Measurements from ENCODE around the gene SP3.

Gene SP3

DNA sequence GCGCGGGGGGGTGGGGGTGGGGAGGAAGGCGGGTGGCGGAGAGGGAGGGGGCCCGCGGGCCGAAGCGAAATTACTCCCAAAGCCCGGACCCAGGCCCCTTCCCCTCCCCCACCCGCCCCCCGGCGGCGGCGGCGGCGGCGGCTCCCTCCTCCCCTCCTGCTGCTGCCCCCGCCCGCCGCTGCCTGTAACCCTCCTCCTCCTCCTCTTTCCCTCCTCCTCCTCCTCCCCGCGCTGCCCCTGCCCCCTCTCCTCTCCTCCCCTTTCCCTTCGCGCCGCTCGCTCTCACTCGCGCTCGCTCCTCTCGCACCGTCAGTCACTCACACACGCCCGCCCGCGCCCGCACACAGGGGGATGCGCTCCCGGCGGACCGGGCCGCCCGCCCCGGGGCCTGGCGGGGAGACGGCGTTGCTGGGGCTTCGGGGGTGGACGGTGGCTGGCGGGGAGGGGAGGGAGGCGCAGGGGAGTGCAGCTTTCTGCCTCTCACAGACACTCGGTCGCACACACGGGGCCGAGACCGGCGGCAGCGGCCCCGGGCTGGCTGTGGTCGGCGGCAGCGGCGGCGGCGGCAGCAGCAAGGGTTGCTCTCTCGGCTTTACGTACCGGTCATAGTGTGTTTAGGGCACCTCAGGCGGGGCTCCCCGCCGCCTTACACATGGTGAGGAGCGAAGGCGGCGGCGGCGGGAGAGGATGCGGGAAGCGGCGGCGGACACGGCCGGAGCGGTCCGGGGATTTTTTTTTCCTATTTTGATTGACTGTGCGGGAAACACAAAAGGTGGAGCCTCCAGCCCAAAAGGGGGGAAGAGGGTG is 405 bp downstream of the SP3 start:
- DNase-seq, result peak; percentile 90

DNA sequence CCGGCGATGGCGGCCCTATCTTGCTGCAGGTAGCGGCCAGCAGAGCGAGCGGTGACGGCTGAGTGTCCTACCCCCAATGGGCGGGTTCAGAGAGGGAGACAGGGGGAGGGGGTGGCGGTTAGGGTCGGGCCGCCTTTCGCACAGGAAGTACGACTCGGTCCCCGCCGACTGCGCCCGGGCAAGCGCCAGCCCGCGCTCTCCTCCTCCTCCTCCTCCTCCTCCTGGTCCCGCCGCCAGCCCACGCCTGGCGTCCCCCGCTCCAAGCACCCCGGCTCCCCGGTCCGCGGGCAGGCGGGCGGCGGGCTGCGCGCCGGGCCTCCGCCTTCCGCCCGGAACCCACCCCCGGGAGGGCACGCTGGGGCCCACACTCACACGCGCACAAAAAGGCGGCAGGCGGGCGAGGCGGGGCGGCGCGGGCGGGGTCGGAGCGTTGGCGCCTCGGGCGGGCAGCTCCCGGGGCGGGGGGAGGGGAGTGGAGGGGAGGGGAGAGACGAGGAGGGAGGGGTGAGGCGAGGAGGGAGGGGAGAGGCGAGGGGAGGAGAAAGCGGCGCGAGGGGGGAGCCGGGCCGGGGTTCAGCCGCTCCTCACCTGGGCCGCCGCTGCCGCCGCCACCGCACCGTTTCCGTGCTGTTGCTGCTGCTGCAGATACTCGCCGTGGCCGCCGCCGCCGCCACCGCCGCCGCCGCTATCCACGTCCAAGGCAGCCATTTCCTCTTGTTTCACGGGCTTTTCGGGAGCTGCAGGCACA is 1.2 kb downstream of the SP3 start:
- DNase-seq, result peak; percentile 95

DNA sequence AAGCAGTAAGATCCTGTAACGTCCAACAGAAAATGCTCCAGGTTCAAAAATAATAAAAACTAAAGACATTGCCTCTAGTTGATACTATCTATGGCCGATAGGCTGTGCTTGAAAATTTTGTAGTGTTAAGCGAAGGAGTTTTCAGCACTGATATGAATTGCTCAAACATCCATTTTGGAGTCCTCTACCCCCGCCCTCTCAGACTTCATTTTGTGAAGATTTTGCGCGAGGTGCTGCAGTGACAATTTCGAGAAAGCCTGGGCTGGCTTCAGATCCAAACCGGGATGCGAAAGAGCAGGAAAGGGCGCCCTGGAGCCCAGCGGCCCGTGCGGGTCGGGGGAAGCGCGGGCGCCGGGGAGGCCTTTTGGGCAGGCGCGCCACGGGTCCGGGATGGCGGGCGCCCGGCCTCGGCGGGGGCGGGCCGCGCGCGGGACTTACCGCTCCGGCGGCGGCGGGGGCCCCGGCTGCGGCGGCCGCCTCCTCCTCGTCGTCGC is 1.8 kb downstream of the SP3 start:
- peak; percentile 63 for DNase-seq

DNA sequence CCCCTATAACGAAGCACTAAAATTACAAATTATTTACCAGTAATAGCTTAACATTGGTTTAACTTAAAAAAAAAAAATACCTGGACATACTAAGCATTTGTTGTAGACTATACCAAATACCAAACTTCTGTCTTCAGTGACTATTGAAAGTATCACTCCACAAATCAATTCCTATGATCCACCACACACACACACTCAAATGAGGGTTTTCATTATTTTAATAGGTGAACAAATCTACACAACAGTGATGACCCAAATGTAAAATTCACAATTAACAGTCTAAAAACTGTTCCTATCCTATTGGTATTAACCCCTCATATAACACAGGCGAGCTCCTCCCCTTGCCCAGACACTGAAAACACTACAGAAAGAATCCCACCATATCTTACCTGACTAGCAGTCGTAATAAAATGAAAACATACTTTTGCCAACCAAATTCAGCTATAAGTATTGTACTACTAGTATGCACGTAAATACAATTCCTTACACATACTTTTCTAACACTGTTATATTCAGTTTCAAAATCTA is 2.5 kb downstream of the SP3 start:
- no peak for DNase-seq

DNA sequence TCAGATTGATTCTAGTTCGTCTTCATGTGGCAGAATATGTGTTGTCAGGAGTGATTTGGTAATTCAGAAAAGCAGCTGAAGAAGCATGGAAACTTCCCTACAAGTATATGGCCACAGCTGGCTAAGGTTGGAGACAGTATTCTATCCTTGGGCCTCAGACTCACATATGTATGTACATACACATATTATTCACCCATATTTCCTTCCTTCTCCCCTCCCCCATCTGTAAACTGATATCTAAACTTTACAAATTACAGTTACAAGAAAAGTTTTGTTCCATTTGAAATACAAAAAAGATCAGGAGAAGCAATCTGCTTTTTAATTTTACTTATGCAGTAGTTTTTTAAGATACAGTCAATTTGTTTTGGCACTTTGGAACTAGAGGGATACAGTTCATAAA is 3.1 kb downstream of the SP3 start:
- no peak for DNase-seq

DNA sequence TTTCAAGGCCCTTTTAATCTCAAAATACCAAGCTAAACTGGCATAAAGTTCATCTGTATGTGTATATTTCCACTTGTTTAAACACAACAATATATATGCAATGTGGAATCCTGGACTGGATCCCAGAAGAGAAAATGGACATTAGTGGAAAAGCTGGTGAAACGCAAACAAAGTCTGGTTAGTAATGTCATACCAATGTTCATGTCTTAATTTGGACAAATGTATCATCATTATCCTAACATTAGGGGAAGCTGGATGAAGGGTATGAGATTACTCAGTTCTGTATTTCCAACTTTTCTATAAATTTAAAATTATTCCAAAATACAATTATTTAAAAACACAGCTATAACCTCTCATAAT is 3.8 kb downstream of the SP3 start:
- DNase-seq, result no peak

DNA sequence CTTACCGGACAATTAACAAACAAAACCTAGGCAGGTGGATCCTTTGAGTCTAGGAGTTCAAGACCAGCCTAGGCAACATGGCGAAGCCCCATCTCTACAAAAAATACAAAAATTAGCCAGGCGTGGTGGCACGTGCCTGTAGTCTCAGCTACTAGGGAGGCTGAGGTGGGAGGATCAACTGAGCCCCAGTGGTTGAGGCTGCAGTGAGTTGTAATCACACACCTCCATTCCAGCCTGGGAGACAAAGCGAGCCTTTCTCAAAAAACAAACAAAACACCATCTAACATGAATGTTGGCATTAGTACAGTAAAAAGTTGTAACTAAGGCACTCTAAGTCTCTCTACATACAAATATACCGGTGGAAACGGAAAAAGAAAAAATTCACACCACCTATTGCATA is 5.3 kb downstream of the SP3 start:
- DNase-seq, result no peak

DNA sequence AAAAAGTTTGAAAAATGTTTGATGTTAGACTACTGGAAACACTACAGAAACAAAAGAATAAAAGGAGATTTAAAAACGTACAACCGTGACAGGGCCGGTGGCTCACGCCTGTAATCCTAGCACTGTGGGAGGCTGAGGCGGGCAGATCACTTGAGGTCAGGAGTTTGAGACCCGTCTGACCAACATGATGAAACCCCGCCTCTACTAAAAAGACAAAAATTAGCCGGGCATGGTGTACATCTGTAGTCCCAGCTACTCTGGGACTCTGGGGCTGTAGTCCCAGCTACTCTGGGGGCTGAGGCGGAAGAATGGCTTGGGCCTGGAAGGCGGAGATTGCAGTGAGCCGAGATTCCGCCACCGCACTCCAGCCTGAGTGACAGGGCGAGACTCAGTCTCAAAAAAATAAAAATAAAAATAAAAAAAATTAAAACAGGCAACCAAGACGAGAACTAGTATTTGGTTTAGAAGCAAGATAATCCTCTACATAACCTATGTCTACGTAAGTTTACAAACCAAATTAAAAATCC is 5.8 kb downstream of the SP3 start:
- no peak for DNase-seq

DNA sequence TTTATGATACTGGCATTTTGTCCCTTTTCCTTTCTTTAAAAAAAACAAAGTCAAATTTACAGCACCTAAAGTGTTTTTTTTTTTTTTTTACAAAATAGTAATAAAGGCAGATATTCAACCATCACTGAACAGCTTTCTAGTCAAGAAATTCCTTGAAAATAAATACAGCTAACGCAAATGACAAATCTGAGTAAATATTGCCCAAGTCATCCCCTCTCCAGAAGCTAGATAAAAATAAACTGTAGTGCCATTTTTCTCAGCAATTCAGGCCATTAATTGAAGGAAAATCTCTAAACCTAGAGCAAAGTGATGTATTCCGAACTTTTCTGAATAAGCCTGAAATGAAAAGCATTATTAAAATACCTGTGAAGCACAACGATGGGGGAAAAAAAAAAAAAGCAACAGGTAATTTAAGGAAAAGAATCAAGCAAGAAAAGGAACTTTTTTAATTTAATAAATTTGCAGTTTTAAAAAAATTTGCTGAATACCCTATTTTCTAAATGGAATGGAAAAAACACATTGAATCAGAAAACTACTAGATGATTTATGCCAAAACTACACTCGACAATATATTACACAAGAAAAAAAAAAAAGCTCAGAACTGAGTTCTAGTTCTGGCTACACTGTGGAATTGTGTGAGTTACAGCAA is 6.9 kb downstream of the SP3 start:
- DNase-seq, result no peak

DNA sequence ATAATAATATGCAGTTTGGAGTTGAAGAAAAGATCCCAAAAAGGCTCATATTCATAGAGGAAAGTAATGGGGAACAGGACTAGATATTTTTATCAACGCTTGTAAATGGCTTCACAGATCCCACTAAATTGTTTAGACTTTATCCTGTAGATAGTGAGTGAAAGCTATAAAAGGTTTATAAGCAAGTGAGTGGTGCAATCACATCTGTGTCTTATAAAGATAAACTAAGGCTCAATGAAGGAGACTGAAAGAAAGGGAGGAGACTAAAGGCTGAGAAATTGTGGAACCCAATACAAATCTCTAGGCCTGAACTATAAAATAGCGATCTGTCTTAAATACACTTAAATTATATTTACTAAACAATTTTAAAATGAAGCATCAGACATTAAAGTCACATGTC is 7.7 kb downstream of the SP3 start:
- no peak for DNase-seq

DNA sequence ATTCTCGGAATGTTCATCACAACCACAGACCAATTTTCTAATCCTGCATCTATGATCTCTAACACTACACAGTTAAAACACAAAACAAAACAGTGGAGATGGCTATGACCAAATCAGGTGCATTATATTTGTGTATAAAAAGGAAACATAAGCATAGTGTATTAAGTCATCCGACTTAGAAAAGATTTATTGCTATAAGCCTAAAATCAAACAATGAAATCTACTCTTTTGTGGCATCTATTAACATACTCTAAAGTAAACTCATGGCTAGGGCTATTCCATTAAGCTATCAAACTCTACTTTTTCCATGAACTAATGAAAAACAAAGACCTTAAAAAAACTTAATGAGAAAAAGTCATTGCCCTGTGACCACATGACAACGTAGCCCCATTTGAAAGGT is 8.7 kb downstream of the SP3 start:
- DNase-seq, result no peak

DNA sequence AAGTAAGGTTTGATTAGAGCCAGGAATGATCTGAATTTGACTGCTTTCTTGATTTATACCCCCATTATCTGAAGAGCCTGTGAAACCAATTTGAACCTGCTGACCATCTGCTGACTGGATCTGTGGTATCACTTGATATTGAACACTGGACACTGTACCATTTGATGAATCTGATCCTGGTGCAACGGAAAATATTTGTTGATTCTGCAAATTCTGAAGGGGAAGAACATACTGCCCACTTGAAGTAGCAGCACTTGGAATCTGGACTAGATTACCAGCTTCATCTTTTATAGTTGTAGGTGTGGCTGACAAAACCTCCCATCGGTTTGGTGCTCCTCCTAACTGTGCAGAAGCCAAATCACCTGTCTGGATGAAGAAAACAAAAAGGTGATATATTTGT is 9.3 kb downstream of the SP3 start:
- DNase-seq, result no peak

DNA sequence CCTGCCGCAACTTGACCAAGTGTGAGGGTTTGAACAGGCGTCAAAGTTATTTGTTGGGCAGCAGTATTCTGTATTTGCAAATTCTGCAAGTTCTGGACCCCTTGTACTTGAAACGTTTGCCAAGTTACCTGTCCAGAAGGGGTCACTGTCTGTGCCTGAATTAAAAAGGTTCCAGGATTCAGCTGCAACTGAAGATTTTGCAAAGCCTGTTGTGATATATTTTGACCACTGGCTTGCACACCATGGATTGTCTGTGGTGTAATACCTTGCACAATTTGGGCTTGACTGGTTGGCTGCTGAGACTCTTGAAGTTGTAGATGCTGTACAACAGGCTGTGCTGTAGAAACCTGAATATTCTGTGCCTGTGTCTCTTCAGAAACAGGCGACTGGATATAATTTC is 10.2 kb downstream of the SP3 start:
- DNase-seq, result no peak

DNA sequence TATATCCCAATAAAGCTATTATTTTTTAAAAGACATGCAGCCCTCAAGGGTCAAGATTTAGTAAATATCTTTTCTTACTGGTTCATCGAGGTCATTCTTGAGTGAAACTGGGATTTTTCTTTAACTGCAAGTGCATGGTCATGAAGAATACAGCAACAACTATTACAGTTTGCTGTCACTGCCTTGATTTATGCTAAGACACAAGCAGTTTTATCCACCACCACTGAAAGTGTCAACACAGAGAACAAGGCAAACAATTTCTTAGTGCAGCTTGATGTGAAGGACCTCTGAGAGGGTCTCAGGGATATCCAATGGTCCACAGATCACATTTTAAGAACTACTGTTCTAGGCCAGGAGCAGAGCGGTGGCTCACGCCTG is 12.1 kb downstream of the SP3 start:
- DNase-seq, result no peak

DNA sequence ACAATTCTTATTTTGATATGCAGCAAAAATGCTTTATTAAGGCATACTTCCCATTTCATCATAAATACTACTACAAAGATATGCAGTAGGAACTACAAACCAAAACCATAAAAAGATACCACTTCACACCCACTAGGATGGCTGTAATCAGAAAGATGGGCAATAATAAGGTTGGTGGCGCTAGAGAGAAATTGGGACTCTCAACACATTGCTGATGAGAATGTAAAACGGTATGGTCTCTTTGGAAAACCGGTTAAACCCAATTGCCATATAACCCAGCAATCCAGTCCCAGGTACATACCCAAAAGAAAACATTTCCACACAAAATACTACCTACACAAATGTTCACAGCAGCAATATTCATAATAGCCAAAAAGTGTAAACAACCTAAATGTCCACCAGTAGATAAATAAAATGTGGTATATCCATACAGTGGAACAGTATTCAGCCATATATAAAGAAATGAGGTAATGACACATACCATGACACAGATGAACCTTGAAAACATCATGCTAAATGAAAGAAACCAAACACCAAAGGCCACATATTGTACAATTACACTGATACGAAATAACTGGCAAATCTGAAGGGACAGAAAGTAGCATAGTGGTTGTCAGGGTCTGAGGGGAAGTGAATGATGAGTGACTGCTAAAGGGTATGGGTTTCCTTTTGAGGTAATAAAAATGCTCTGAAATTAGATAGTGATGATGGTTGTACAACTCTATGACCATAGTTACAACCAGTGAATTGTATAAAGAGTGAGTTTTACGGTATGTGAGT is 12.7 kb downstream of the SP3 start:
- DNase-seq, result no peak

DNA sequence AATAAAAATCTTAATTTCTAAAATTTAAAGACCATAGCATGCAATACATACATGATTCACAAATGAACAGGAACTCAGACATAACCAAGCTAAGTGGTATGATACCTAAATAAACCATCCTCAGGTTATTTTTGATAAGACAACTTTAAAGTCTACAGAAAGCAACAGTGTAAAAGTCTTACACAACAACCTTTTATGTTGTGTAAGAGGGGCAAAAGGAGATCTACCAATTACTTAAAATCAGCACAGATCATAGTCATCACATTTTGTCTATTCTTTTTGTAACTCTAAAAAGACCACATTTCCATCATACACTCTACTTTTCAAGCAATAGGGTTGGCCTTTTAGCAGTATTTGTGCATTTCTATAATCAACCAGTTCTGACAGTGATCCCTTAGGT is 16.3 kb downstream of the SP3 start:
- no peak for DNase-seq

DNA sequence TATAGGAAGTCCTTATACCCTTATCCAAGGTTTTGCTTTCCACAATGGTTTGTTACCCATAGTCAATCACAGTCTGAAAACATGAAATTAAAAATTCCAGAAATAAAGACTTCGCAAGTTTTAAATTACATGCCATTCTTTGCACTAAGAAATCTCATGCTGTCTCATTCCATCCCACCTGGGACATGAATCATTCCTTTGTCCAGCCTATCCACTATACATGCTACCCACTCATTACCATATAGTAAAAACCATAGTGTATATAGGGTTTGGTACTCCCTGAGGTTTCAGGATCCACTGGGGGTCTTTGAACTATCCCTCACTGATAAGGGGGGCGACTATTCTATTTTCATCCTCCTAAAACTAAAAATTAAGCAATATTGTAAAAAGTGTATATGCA is 17.0 kb downstream of the SP3 start:
- DNase-seq, result no peak

DNA sequence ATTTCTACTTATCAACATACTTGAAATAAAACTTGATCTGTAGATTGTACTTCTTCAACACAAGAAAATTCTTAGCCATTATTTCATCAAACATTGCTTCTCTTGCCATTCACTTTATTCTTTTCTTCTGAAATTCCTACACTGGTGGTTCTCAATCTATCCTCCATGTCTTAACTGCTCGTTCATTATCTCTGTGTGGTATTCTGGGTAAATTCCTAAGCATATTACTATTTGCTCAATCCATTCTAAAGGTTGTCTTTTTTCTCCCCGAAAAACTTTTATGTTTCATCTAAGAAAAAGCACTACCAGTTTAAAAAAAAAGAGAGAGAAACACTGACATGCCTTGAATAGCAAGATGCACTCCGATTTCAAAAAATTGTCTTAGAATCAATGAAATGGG is 18.0 kb downstream of the SP3 start:
- no peak for DNase-seq

DNA sequence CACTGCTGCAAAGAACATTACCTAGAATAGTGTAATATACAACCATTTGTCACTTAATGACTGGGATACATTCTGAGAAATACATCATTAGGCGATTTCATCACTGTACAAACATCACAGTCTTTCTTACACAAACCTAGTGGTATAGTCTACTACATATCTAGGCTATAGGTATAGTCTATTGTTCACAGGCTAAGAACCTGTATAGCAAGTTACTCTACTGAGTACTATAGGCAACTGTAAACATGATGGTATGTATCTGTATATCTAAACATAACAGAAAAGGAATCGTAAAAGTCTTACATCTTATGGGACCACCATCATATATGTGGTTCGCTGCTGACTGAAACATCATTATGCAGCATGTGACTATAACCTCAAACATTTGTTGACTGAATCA is 21.4 kb downstream of the SP3 start:
- DNase-seq, result no peak

DNA sequence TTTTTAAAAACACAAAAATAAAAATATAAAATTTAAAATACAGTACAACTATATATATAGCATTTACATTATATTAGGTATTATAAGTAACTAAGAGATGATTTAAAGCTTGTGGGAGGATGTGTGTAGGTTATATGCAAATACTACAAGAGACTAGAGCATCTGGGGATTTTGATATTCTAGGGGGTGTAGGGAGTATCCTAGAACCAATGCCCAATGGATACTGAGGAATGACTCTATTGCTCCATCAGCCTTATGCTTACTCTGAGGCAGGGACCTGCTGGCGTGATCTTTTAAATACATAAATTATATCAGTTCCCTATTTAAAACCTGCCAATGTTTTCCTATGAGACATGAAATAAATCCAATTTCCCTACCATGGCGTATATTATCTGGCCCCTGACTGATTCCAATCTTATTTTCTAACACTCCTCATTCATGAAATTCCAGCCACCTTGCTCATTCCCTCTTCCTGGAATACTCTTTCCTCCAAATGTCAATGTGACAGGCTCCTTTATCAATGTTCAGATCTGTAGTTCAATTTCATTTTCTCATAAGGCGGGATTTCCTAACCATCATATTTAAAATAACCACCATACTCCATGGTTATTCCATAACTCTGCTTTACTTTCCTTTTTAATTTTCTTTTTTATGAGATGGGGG is 22.2 kb downstream of the SP3 start:
- no peak for DNase-seq

DNA sequence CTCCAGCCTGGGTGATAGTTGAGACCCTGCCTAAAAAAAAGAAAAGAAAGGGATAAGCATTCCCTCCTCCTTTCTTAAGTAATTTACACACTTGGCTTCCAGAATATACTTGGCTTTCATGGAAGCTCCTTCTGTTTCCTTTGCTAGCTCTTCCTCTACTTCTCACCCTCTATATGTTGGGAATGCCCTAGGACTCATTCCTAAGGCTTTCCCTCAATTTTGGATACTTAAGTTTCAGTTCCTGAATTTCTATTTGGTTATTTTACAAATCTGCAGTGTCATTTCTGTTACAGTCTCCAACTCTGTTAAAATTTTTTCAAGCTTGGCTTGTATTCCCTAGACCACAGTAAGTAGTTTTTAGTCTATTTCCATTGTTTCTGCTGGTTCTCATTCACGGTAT is 23.6 kb downstream of the SP3 start:
- no peak for DNase-seq
